ENCODE data around the gene RASSF3. TPM values are rescaled to one million over a fixed set of nuclear protein-coding genes. Genes with fewer than 3 reads are reported as not detected.

Gene RASSF3
- total RNA-seq, 2 experiments from 2014 or later = 16.3 to 49.9 TPM

GRCh38 chr12:64733857-64734256 lies 123.6 kb downstream of the RASSF3 start:
- Histone ChIP-seq H3K9me2 (ENCODE audit: insufficient read depth, low read length) (no peaks in the 10 kb centered on the region), H3K4me2 (ENCODE audit: low read length) (no peak overlapping the region), H4K20me1 (ENCODE audit: insufficient read depth, low read length) (no peaks in the 10 kb centered on the region), H3K9me3 (ENCODE audit: low read length) (no peaks in the 10 kb centered on the region), H3K79me2 (ENCODE audit: insufficient read depth, low read depth, low read length) (no peaks in the 10 kb centered on the region), H3K36me3 (ENCODE audit: insufficient read depth, low read length) (peaks cover 35% of the 10 kb centered on the region), H2AFZ (ENCODE audit: low read length) (no peak overlapping the region), H3K4me1 (ENCODE audit: insufficient read depth, low read length, poor library complexity, severe bottlenecking) (peaks cover 33% of the 10 kb centered on the region), H3K27ac (ENCODE audit: low read depth, low read length, poor library complexity, severe bottlenecking) (no peak overlapping the region), H3K4me3 (ENCODE audit: low read depth, low read length, poor library complexity, severe bottlenecking) (no peak overlapping the region)
- DNase-seq (ENCODE audit: low spot score) = no peak
- ChIA-PET POLR2A (interaction anchor here (0.6 to 4.1 kb wide), 2 partner anchors 14 to 133 kb away, joined by 3 to 17 read pairs; no protein-coding TSS in a partner anchor), CTCF (ENCODE audit: unreplicated experiment) (no interaction called here)
- intact Hi-C loops (cut with micrococcal nuclease; ENCODE audit: unreplicated experiment) = no loop called here
- BruUV-seq (replicated peaks) = no TSS peak
- no peak for TF ChIP-seq CTCF (conservative IDR thresholded peaks at IDR 0.05; ENCODE audit: low read length)
- TF ChIP-seq EZH2phosphoT487 (IDR thresholded peaks at IDR 0.05; ENCODE audit: borderline replicate concordance, low read depth, low read length) = no peak

- intact Hi-C loops (cut with micrococcal nuclease; ENCODE audit: unreplicated experiment) = no loop called here
- Histone ChIP-seq H3K4me2 (ENCODE audit: low read length) (no peak overlapping the region), H3K79me2 (ENCODE audit: insufficient read depth, low read depth, low read length) (no peaks in the 10 kb centered on the region), H3K4me3 (ENCODE audit: low read depth, low read length, poor library complexity, severe bottlenecking) (no peak overlapping the region), H3K27ac (ENCODE audit: low read depth, low read length, poor library complexity, severe bottlenecking) (no peak overlapping the region), H3K9me3 (ENCODE audit: low read length) (no peaks in the 10 kb centered on the region), H2AFZ (ENCODE audit: low read length) (no peak overlapping the region), H3K36me3 (ENCODE audit: insufficient read depth, low read length) (peaks cover 50% of the 10 kb centered on the region), H3K9me2 (ENCODE audit: insufficient read depth, low read length) (no peaks in the 10 kb centered on the region), H3K4me1 (ENCODE audit: insufficient read depth, low read length, poor library complexity, severe bottlenecking) (peaks cover 25% of the 10 kb centered on the region), H4K20me1 (ENCODE audit: insufficient read depth, low read length) (no peaks in the 10 kb centered on the region)
- BruUV-seq (replicated peaks) = TSS peak; percentile 39
- DNase-seq (ENCODE audit: low spot score) = no peak
- POLR2A ChIA-PET = interaction anchor here (1.3 to 4.1 kb wide), 3 partner anchors 9 to 20 kb away, joined by 5 to 17 read pairs (median 5); no protein-coding TSS in a partner anchor
- TF ChIP-seq CTCF (conservative IDR thresholded peaks at IDR 0.05; ENCODE audit: low read length) (no peak), EZH2phosphoT487 (IDR thresholded peaks at IDR 0.05; ENCODE audit: borderline replicate concordance, low read depth, low read length) (no peak)
- CTCF ChIA-PET (ENCODE audit: unreplicated experiment) = no interaction called here
Observed at GRCh38 chr12:64735442-64735841, 125.1 kb downstream of the RASSF3 start.

GRCh38 chr12:64736771-64737170 lies 126.5 kb downstream of the RASSF3 start:
- BruUV-seq (replicated peaks) = no TSS peak
- H3K9me3 ChIP-seq (ENCODE audit: low read length) = no peaks in the 10 kb centered on the region
- H3K4me2 ChIP-seq (ENCODE audit: low read length) = no peak overlapping the region
- no peaks in the 10 kb centered on the region for H4K20me1 ChIP-seq (ENCODE audit: insufficient read depth, low read length)
- no peaks in the 10 kb centered on the region for H3K9me2 ChIP-seq (ENCODE audit: insufficient read depth, low read length)
- peaks cover 54% of the 10 kb centered on the region for H3K36me3 ChIP-seq (ENCODE audit: insufficient read depth, low read length)
- H3K4me1 ChIP-seq (ENCODE audit: insufficient read depth, low read length, poor library complexity, severe bottlenecking) = peaks cover 21% of the 10 kb centered on the region
- H3K79me2 ChIP-seq (ENCODE audit: insufficient read depth, low read depth, low read length) = no peaks in the 10 kb centered on the region
- DNase-seq (ENCODE audit: low spot score) = no peak
- H2AFZ ChIP-seq (ENCODE audit: low read length) = 0 out of 2 replicates have a peak overlapping the region, but pooled peaks have one; percentile 22
- TF ChIP-seq CTCF (conservative IDR thresholded peaks at IDR 0.05; ENCODE audit: low read length) = no peak
- no peak for TF ChIP-seq EZH2phosphoT487 (IDR thresholded peaks at IDR 0.05; ENCODE audit: borderline replicate concordance, low read depth, low read length)
- H3K4me3 ChIP-seq (ENCODE audit: low read depth, low read length, poor library complexity, severe bottlenecking) = no peak overlapping the region
- no peak overlapping the region for H3K27ac ChIP-seq (ENCODE audit: low read depth, low read length, poor library complexity, severe bottlenecking)
- CTCF ChIA-PET (ENCODE audit: unreplicated experiment) = no interaction called here
- intact Hi-C loops (cut with micrococcal nuclease; ENCODE audit: unreplicated experiment) = no loop called here
- POLR2A ChIA-PET = interaction anchor here (0.5 to 4.1 kb wide), 6 partner anchors 11 to 250 kb away, joined by 3 to 17 read pairs (median 4); no protein-coding TSS in a partner anchor

All from OCI-LY7 (cell line).